K562 (cell line): ENCODE data around the gene SELPLG. TPM values are rescaled to one million over a fixed set of nuclear protein-coding genes. Genes with fewer than 3 reads are reported as not detected.
A peak's percentile ranks its signal among the peaks of the same experiment; 100 is the strongest.

Experiments
- CBX3 ChIP-seq, 2 experiments: IDR thresholded peaks; 1 replicate in 1 of 2; 2 replicates in 1 of 2; pipeline ENCODE4 v1.6.1; 2012; ENCODE audit warnings: inconsistent platforms in 2 of 2, low read length in 2 of 2, borderline replicate concordance in 1 of 2, control low read depth in 1 of 2
- ETV5 ChIP-seq: sonication (generic); formaldehyde crosslinking; IDR thresholded peaks from 2 replicates; pipeline ENCODE4 v1.4.0; 2020; ENCODE audit warnings: low read depth, mild to moderate bottlenecking, missing genetic modification reagents
- HDAC2 ChIP-seq: fragments of 450-650 bp; IDR thresholded peaks from 2 replicates; pipeline ENCODE4 v1.6.1; 2016; ENCODE audit warnings: mild to moderate bottlenecking
- KLF1 ChIP-seq: fragments of 450-650 bp; IDR thresholded peaks from 2 replicates; pipeline ENCODE4 v1.6.1; 2016; ENCODE audit warnings: missing genetic modification characterization, missing compliant biosample characterization
- NCOA6 ChIP-seq: fragments of 450-650 bp; IDR thresholded peaks from 2 replicates; pipeline ENCODE4 v1.6.1; 2017; ENCODE audit warnings: mild to moderate bottlenecking
- RHOXF2B ChIP-seq: fragments of 250-450 bp; sonication (Bioruptor Pico); conservative IDR thresholded peaks from 2 replicates; pipeline ENCODE4 v1.5.1; 2021
- SIN3B ChIP-seq: fragments of 450-650 bp; IDR thresholded peaks from 2 replicates; pipeline ENCODE4 v1.6.1; 2017; ENCODE audit warnings: low read depth, mild to moderate bottlenecking, moderate library complexity
- SMAD1 ChIP-seq: fragments of 150-350 bp; IDR thresholded peaks from 2 replicates; pipeline ENCODE4 v1.6.1; 2014; ENCODE audit warnings: low read length, low read depth; ENCODE audit not compliant: partially characterized antibody
- SREBF1 ChIP-seq: fragments of 150-350 bp; IDR thresholded peaks from 2 replicates; pipeline ENCODE4 v1.6.1; 2014; ENCODE audit warnings: antibody characterized with exemption, low read depth, low read length, borderline replicate concordance
- TARDBP ChIP-seq: fragments of 450-650 bp; IDR thresholded peaks from 2 replicates; pipeline ENCODE4 v1.6.1; 2016
- ZBTB7A ChIP-seq: IDR thresholded peaks from 2 replicates; pipeline ENCODE4 v1.6.1; 2011; ENCODE audit warnings: low read depth, mild to moderate bottlenecking, low read length, moderate library complexity, borderline replicate concordance; ENCODE audit not compliant: control insufficient read depth
- ZNF124 ChIP-seq: sonication (generic); formaldehyde crosslinking; IDR thresholded peaks from 2 replicates; pipeline ENCODE4 v1.8.1; 2022; ENCODE audit warnings: missing genetic modification reagents
- ZNF165 ChIP-seq: fragments of 250-450 bp; sonication (Bioruptor Pico); IDR thresholded peaks from 2 replicates; pipeline ENCODE4 v1.4.0; 2020; ENCODE audit warnings: borderline replicate concordance
- ZNF561 ChIP-seq: fragments of 450-650 bp; formaldehyde crosslinking; conservative IDR thresholded peaks from 2 replicates; pipeline ENCODE4 v1.4.0; 2020; ENCODE audit warnings: mild to moderate bottlenecking, moderate library complexity
- ZNF589 ChIP-seq: fragments of 200-800 bp; sonication (Bioruptor generic); IDR thresholded peaks from 2 replicates; pipeline ENCODE4 v1.6.1; 2016; ENCODE audit warnings: low read depth, missing genetic modification characterization, missing compliant biosample characterization
- ZZZ3 ChIP-seq: fragments of 450-650 bp; IDR thresholded peaks from 2 replicates; pipeline ENCODE4 v1.6.1; 2016; ENCODE audit warnings: antibody characterized with exemption, mild to moderate bottlenecking, moderate library complexity
- polyA plus RNA-seq, 8 experiments: library from polyadenylated mRNA; depleted of rRNA in 4 of 8; stranded (reverse) in 5 of 8; unstranded in 3 of 8; fragments of >200 nt; fragmentation: Nextera tagmentation in 2 of 8; fragmentation: Illumina TruSeq in 1 of 8; extraction: Ambion mirVana in 2 of 8; extraction: Trizol in 1 of 8; gene quantifications; 2 replicates each; pipeline versions ENCODE4 v1.2.1 to v1.2.3, GENCODE V29; 2011 to 2014; ENCODE audit warnings: inconsistent platforms in 1 of 8, missing spikeins in 1 of 8
- total RNA-seq, 7 experiments: library from RNA; depleted of rRNA in 6 of 7; stranded (reverse); fragments of >200 nt in 6 of 7; fragmentation: Illumina TruSeq in 2 of 7; extraction: Trizol in 2 of 7; gene quantifications; 2 replicates each; pipeline versions ENCODE4 v1.2.1 to v1.2.3, GENCODE V29; 2011 to 2021; ENCODE audit warnings: low replicate concordance in 1 of 7
- TF ChIP-seq, protein P1 (sequence below): sonication (generic); IDR thresholded peaks from 2 replicates; pipeline ENCODE4 v1.6.1; 2016
- TF ChIP-seq, protein P2 (sequence below), 2 experiments: fragments of 450-650 bp in 1 of 2; sonication (generic) in 1 of 2; formaldehyde crosslinking in 1 of 2; IDR thresholded peaks in 1 of 2; conservative IDR thresholded peaks in 1 of 2; 2 replicates each; pipeline versions ENCODE4 v1.6.1 to v1.8.1; 2016 to 2023; ENCODE audit warnings: mild to moderate bottlenecking in 2 of 2, moderate library complexity in 2 of 2, inconsistent platforms in 1 of 2, missing genetic modification reagents in 1 of 2
- TF ChIP-seq, protein P3 (sequence below): IDR thresholded peaks from 3 replicates; pipeline ENCODE4 v1.6.1; 2011; ENCODE audit warnings: borderline replicate concordance, mild to moderate bottlenecking; ENCODE audit not compliant: insufficient read length, insufficient read depth
- TF ChIP-seq, protein P4 (sequence below), 3 experiments: fragments of 200-800 bp in 1 of 3; fragments of 250-450 bp in 1 of 3; fragments of 450-650 bp in 1 of 3; sonication (Bioruptor Pico) in 1 of 3; sonication (Bioruptor generic) in 1 of 3; formaldehyde crosslinking in 1 of 3; IDR thresholded peaks; 2 replicates each; pipeline versions ENCODE4 v1.6.1 to v1.8.0; 2016 to 2022; ENCODE audit warnings: mild to moderate bottlenecking in 2 of 3, missing genetic modification characterization in 2 of 3, missing compliant biosample characterization in 1 of 3, moderate library complexity in 1 of 3
- TF ChIP-seq, protein P5 (sequence below): fragments of 250-450 bp; sonication (Bioruptor Pico); IDR thresholded peaks from 2 replicates; pipeline ENCODE4 v1.8.0; 2022; ENCODE audit warnings: moderate library complexity, mild to moderate bottlenecking, inconsistent platforms

The SELPLG gene
- total and polyA plus RNA-seq, 9 of the 15 experiments (the other 6 are each of a cell fraction or from before 2014, with no cell fraction given): 0.22 to 10.2 (median 1.7) TPM

DNA sequence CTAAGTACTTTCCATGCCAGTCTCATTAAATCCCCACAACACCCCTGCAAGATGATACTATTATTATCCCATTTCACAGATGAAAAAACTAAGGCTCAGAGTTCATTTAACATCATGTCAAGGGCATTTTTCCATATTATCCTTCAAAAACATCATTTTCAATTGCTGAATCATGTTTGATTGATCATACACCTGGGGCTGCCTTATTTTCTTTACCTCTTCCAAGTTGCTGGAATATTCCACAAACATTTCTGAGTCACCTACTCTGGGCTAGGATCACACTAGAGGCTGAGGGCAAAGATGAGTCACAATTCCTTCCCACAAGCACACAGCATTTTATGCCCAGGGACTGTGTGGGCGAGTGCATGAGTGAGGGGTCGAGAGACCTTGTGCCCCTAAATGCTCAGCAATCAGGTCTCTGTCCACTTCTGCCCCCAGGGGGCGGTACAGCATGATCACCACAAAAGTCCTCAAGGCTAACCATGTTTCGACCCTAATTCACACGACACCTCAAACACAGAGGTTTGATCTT is 21.7 kb downstream of the SELPLG start (continued):
- TF ChIP-seq ETV5 (CRISPR knock-in tag) (no peak), KLF1 (tag) (no peak), RHOXF2B (CRISPR knock-in tag) (no peak), ZZZ3 (no peak), ZNF561 (CRISPR knock-in tag) (no peak), TARDBP (no peak), NCOA6 (no peak), HDAC2 (peak; percentile 51), ZNF589 (CRISPR knock-in tag) (no peak), ZBTB7A (peak; percentile 92), SMAD1 (no peak), SIN3B (no peak), ZNF124 (CRISPR knock-in tag) (no peak), ZNF165 (CRISPR knock-in tag) (no peak), SREBF1 (no peak), CBX3 (IDR thresholded peaks at IDR 0.05; ENCODE audit: borderline replicate concordance in 1 of 2, low read length in 2 of 2) (peak in 1 of 2 experiments; percentile 11; a peak in 1 of 3 replicates)
- TF ChIP-seq, protein P1, sequence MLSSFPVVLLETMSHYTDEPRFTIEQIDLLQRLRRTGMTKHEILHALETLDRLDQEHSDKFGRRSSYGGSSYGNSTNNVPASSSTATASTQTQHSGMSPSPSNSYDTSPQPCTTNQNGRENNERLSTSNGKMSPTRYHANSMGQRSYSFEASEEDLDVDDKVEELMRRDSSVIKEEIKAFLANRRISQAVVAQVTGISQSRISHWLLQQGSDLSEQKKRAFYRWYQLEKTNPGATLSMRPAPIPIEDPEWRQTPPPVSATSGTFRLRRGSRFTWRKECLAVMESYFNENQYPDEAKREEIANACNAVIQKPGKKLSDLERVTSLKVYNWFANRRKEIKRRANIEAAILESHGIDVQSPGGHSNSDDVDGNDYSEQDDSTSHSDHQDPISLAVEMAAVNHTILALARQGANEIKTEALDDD: no peak
- TF ChIP-seq, protein P2, sequence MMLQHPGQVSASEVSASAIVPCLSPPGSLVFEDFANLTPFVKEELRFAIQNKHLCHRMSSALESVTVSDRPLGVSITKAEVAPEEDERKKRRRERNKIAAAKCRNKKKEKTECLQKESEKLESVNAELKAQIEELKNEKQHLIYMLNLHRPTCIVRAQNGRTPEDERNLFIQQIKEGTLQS (IDR thresholded peaks at IDR 0.05): peak; percentile 49; the same call in 1 of the 2 replicates
- TF ChIP-seq, protein P2 (CRISPR knock-in tag; conservative IDR thresholded peaks at IDR 0.05): no peak
- TF ChIP-seq, protein P3, sequence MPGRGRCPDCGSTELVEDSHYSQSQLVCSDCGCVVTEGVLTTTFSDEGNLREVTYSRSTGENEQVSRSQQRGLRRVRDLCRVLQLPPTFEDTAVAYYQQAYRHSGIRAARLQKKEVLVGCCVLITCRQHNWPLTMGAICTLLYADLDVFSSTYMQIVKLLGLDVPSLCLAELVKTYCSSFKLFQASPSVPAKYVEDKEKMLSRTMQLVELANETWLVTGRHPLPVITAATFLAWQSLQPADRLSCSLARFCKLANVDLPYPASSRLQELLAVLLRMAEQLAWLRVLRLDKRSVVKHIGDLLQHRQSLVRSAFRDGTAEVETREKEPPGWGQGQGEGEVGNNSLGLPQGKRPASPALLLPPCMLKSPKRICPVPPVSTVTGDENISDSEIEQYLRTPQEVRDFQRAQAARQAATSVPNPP: no peak
- TF ChIP-seq, protein P4, sequence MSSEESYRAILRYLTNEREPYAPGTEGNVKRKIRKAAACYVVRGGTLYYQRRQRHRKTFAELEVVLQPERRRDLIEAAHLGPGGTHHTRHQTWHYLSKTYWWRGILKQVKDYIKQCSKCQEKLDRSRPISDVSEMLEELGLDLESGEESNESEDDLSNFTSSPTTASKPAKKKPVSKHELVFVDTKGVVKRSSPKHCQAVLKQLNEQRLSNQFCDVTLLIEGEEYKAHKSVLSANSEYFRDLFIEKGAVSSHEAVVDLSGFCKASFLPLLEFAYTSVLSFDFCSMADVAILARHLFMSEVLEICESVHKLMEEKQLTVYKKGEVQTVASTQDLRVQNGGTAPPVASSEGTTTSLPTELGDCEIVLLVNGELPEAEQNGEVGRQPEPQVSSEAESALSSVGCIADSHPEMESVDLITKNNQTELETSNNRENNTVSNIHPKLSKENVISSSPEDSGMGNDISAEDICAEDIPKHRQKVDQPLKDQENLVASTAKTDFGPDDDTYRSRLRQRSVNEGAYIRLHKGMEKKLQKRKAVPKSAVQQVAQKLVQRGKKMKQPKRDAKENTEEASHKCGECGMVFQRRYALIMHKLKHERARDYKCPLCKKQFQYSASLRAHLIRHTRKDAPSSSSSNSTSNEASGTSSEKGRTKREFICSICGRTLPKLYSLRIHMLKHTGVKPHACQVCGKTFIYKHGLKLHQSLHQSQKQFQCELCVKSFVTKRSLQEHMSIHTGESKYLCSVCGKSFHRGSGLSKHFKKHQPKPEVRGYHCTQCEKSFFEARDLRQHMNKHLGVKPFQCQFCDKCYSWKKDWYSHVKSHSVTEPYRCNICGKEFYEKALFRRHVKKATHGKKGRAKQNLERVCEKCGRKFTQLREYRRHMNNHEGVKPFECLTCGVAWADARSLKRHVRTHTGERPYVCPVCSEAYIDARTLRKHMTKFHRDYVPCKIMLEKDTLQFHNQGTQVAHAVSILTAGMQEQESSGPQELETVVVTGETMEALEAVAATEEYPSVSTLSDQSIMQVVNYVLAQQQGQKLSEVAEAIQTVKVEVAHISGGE (CRISPR knock-in tag; IDR thresholded peaks at IDR 0.05): no peak
- TF ChIP-seq, protein P5, sequence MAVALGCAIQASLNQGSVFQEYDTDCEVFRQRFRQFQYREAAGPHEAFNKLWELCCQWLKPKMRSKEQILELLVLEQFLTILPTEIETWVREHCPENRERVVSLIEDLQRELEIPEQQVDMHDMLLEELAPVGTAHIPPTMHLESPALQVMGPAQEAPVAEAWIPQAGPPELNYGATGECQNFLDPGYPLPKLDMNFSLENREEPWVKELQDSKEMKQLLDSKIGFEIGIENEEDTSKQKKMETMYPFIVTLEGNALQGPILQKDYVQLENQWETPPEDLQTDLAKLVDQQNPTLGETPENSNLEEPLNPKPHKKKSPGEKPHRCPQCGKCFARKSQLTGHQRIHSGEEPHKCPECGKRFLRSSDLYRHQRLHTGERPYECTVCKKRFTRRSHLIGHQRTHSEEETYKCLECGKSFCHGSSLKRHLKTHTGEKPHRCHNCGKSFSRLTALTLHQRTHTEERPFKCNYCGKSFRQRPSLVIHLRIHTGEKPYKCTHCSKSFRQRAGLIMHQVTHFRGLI: no peak
